DMS53 (cell line): ENCODE data around the gene TMEM178B.
"Not testable (repeated sequence)": the region's sequence is repeated elsewhere in the genome, so short reads cannot be mapped to it uniquely, and the experiment has no call there.

Experiments used
- DNase-seq: peaks from one replicate; lab custom pipeline; 2025; lab: John Stamatoyannopoulos, UW

The TMEM178B gene

GRCh38 chr7:141073641-141074161 lies at the start of gene TMEM178B:
TSS of gene TMEM178B (plus strand) at chr7:141074064.
- peak; percentile 88 for DNase-seq

GRCh38 chr7:141024668-141025067 lies 49.2 kb upstream of the TMEM178B start:
- DNase-seq, result peak; percentile 30

- no peak for DNase-seq
Measured at GRCh38 chr7:141027043-141027442, 46.8 kb upstream of the TMEM178B start.

- DNase-seq, result peak; percentile 26
Measured at GRCh38 chr7:141028767-141029166, 45.1 kb upstream of the TMEM178B start.

GRCh38 chr7:141032539-141033323 lies 41.1 kb upstream of the TMEM178B start:
- peak; percentile 85 for DNase-seq

GRCh38 chr7:141038100-141038499 lies 35.8 kb upstream of the TMEM178B start:
- not testable (repeated sequence) for DNase-seq

- no peak for DNase-seq
Measured at GRCh38 chr7:141039376-141039775, 34.5 kb upstream of the TMEM178B start.

GRCh38 chr7:141042222-141043193 lies 31.4 kb upstream of the TMEM178B start:
- DNase-seq, result peak; percentile 41

GRCh38 chr7:141043616-141044015 lies 30.2 kb upstream of the TMEM178B start:
- no peak for DNase-seq

- no peak for DNase-seq
Measured at GRCh38 chr7:141045126-141045841, 28.6 kb upstream of the TMEM178B start.

GRCh38 chr7:141045842-141046620 lies 27.8 kb upstream of the TMEM178B start:
- no peak for DNase-seq

- peak; percentile 73 for DNase-seq
Measured at GRCh38 chr7:141053626-141054025, 20.2 kb upstream of the TMEM178B start.

- DNase-seq, result no peak
Measured at GRCh38 chr7:141055146-141055545, 18.7 kb upstream of the TMEM178B start.

- DNase-seq, result no peak
Measured at GRCh38 chr7:141057788-141058187, 16.1 kb upstream of the TMEM178B start.

GRCh38 chr7:141067856-141068255 lies 6.0 kb upstream of the TMEM178B start:
- peak; percentile 74 for DNase-seq

GRCh38 chr7:141071260-141071854 lies 2.5 kb upstream of the TMEM178B start:
- peak; percentile 94 for DNase-seq

- peak; percentile 76 for DNase-seq
Measured at GRCh38 chr7:141071855-141072547, 1.9 kb upstream of the TMEM178B start.

- peak; percentile 93 for DNase-seq
Measured at GRCh38 chr7:141072548-141073172, 1.2 kb upstream of the TMEM178B start.

- DNase-seq, result peak; percentile 81
Measured at GRCh38 chr7:141073173-141073640, 657 bp upstream of the TMEM178B start.
